Hepatocyte (in vitro differentiated cells): Measurements from ENCODE around the gene FCRLA.

ENCODE experiments used
- EZH2phosphoT487 ChIP-seq: fragments of 200-600 bp; sonication (generic); IDR thresholded peaks from one replicate; pipeline ENCODE4 v1.6.1; 2018; ENCODE audit warnings: antibody characterized with exemption, mild to moderate bottlenecking, low read depth, moderate library complexity; ENCODE audit not compliant: unreplicated experiment, severe bottlenecking
- TF ChIP-seq, protein P1 (sequence below): fragments of 200-600 bp; sonication (generic); IDR thresholded peaks from 2 replicates; pipeline ENCODE4 v1.5.1; 2016; ENCODE audit warnings: antibody characterized with exemption, mild to moderate bottlenecking; ENCODE audit not compliant: poor library complexity

DNA sequence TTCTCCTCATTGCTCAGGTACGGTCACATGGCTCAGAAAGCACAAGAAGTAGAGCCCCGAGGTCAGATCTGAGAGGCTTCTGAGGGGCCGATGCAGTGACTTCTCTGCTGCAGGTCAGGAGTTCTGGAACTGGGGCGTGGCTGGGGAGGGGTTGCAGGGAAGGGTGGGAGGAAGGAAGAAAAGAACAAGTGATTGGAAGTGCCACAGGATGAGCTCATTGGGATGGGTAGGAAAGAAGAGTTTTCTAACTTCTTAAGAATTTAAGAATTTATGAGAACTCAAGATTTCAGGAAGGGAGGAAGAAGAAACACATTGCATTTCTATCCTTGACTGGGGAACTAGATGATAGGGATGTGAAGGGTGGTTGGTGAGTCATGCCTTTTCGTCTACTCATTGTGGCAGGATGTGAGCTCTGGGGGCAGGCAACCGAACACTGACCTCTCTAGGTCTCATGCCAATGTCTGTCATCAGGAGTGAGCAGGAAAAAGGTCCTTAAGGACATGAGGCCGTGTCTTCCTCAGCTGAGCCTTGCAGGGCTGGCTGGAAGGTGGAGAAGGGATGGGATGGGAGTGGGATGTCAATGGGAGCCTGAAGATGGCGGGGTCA is 14.8 kb downstream of the FCRLA start:
- TF ChIP-seq, protein P1, sequence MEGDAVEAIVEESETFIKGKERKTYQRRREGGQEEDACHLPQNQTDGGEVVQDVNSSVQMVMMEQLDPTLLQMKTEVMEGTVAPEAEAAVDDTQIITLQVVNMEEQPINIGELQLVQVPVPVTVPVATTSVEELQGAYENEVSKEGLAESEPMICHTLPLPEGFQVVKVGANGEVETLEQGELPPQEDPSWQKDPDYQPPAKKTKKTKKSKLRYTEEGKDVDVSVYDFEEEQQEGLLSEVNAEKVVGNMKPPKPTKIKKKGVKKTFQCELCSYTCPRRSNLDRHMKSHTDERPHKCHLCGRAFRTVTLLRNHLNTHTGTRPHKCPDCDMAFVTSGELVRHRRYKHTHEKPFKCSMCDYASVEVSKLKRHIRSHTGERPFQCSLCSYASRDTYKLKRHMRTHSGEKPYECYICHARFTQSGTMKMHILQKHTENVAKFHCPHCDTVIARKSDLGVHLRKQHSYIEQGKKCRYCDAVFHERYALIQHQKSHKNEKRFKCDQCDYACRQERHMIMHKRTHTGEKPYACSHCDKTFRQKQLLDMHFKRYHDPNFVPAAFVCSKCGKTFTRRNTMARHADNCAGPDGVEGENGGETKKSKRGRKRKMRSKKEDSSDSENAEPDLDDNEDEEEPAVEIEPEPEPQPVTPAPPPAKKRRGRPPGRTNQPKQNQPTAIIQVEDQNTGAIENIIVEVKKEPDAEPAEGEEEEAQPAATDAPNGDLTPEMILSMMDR = no peak
- TF ChIP-seq EZH2phosphoT487 = no peak
